NCI-H2196 treated with DMSO at 0.1 percent for 48 hours (cell line): Measurements from ENCODE around the gene SSC4D.
"Not testable (repeated sequence)": the region's sequence is repeated elsewhere in the genome, so short reads cannot be mapped to it uniquely, and the experiment has no call there.

Experiments
- DNase-seq: peaks from one replicate; lab custom pipeline; 2025; ENCODE audit not compliant: unreplicated experiment; lab: John Stamatoyannopoulos, UW

The SSC4D gene

GRCh38 chr7:76387789-76388188 is 21.7 kb downstream of the SSC4D start:
- not testable (repeated sequence) for DNase-seq

GRCh38 chr7:76386691-76387260 is 22.7 kb downstream of the SSC4D start:
- DNase-seq: no peak

GRCh38 chr7:76383089-76383944 is 26.2 kb downstream of the SSC4D start:
- DNase-seq: no peak

GRCh38 chr7:76381814-76382213 is 27.7 kb downstream of the SSC4D start:
- DNase-seq: no peak

- no peak for DNase-seq
Measured at GRCh38 chr7:76380623-76380966, 28.9 kb downstream of the SSC4D start.

- no peak for DNase-seq
Measured at GRCh38 chr7:76377186-76377918, 32.1 kb downstream of the SSC4D start.

- no peak for DNase-seq
Measured at GRCh38 chr7:76375251-76375650, 34.2 kb downstream of the SSC4D start.

GRCh38 chr7:76372984-76373833 is 36.3 kb downstream of the SSC4D start:
- no peak for DNase-seq

GRCh38 chr7:76371396-76371795 is 38.1 kb downstream of the SSC4D start:
- DNase-seq: no peak

GRCh38 chr7:76369018-76369417 is 40.5 kb downstream of the SSC4D start:
- DNase-seq: no peak

GRCh38 chr7:76368190-76368589 is 41.3 kb downstream of the SSC4D start:
- DNase-seq: no peak

- peak; percentile 26 for DNase-seq
Measured at GRCh38 chr7:76364198-76364584, 45.3 kb downstream of the SSC4D start.

- not testable (repeated sequence) for DNase-seq
Measured at GRCh38 chr7:76363754-76364153, 45.7 kb downstream of the SSC4D start.

GRCh38 chr7:76359978-76360638 is 49.4 kb downstream of the SSC4D start:
- no peak for DNase-seq

- peak; percentile 96 for DNase-seq
Measured at GRCh38 chr7:76359111-76359977, 50.2 kb downstream of the SSC4D start.

- DNase-seq: peak; percentile 85
Measured at GRCh38 chr7:76358481-76359110, 50.9 kb downstream of the SSC4D start, which contains the start of gene YWHAG. Gene YWHAG, minus strand, starts transcription at chr7:76358991. Its CDS starts 183 bp downstream, at chr7:76358808.

GRCh38 chr7:76358011-76358480 is 51.5 kb downstream of the SSC4D start:
- no peak for DNase-seq

- no peak for DNase-seq
Measured at GRCh38 chr7:76357475-76358010, 52.0 kb downstream of the SSC4D start.

- DNase-seq: peak; percentile 13
Measured at GRCh38 chr7:76356823-76357222, 52.7 kb downstream of the SSC4D start.
